Transverse colon (tissue), 4 donors: ENCODE measurements around the gene ATCAY. TPM values are rescaled to one million over a fixed set of nuclear protein-coding genes. Genes with fewer than 3 reads are reported as not detected.

ENCODE experiments used
- DNase-seq: peaks from one replicate; pipeline ENCODE4 v3.0.0-alpha.2; 2019
- H3K27ac ChIP-seq, 4 donors: fragments of 200-600 bp; sonication (generic); 2 replicates each; pipeline ENCODE4 v1.5.1; 2016 to 2018; ENCODE audit warnings: inconsistent platforms in 4 of 4
- H3K27me3 ChIP-seq: fragments of 200-600 bp; sonication (generic); 2 replicates; pipeline ENCODE4 v1.5.1; 2017; ENCODE audit warnings: inconsistent platforms
- H3K36me3 ChIP-seq, 4 donors: fragments of 200-600 bp; sonication (generic); 2 replicates each; pipeline ENCODE4 v1.5.1; 2017 to 2019; ENCODE audit warnings: inconsistent platforms in 4 of 4
- H3K4me1 ChIP-seq, 4 donors: fragments of 200-600 bp; sonication (generic); 2 replicates each; pipeline ENCODE4 v1.5.1; 2017 to 2020; ENCODE audit warnings: inconsistent platforms in 4 of 4
- H3K4me3 ChIP-seq, 4 donors: fragments of 200-600 bp; sonication (generic); 1 replicate in 1 of 4; 2 replicates in 3 of 4; pipeline versions ENCODE4 v1.5.1 to v1.6.1; 2017 to 2019; ENCODE audit warnings: inconsistent platforms in 4 of 4
- H3K9me3 ChIP-seq, 2 donors: fragments of 200-600 bp; sonication (generic); 2 replicates each; pipeline ENCODE4 v1.5.1; 2017 to 2019; ENCODE audit warnings: inconsistent platforms in 2 of 2
- CTCF ChIP-seq, 5 experiments: fragments of 200-600 bp in 3 of 5; fragments of 450-650 bp in 2 of 5; sonication (generic) in 3 of 5; IDR thresholded peaks; 1 replicate in 2 of 5; 2 replicates in 3 of 5; pipeline ENCODE4 v1.5.1; 2016 to 2017; ENCODE audit warnings: antibody characterized with exemption in 5 of 5, inconsistent platforms in 3 of 5, mild to moderate bottlenecking in 2 of 5, moderate library complexity in 1 of 5
- EP300 ChIP-seq: sonication (generic); formaldehyde crosslinking; IDR thresholded peaks from one replicate; pipeline ENCODE4 v1.6.1; 2017; ENCODE audit warnings: antibody characterized with exemption, low read depth
- POLR2A ChIP-seq: fragments of 450-650 bp; IDR thresholded peaks from one replicate; pipeline ENCODE4 v1.6.1; 2016; ENCODE audit warnings: antibody characterized with exemption, mild to moderate bottlenecking, moderate library complexity
- POLR2AphosphoS5 ChIP-seq, 3 donors: sonication (generic); formaldehyde crosslinking; IDR thresholded peaks; one replicate each; pipeline ENCODE4 v1.6.1; 2016; ENCODE audit warnings: antibody characterized with exemption in 3 of 3
- WGBS, 2 donors: methylation state at CpG; one replicate each; pipeline ENCODE4 v1.1.5; 2018; ENCODE audit warnings: low coverage in 1 of 2; 5-methylcytosine and 5-hydroxymethylcytosine counted together
- in situ Hi-C, 4 donors: fragments of 200-750 bp; cut with MboI; loops; one replicate each; pipeline versions ENCODE4 v1.15.0 to v1.15.1; 2017; ENCODE audit warnings: low sequenced_read_pairs in 3 of 4, low pct_ligation_motif_present in 1 of 4, low pct_unique_long_range_greater_than_20kb in 1 of 4
- intact Hi-C: fragments of 100-400 bp; cut with DNase I; formaldehyde crosslinking; loops from one replicate; pipeline ENCODE4 v1.15.1; 2023; ENCODE audit warnings: low total_unique reads
- total RNA-seq, 4 donors: library from RNA; depleted of rRNA; stranded (reverse); fragments of >200 nt; gene quantifications; one replicate each; pipeline ENCODE4 v1.1.0, GENCODE V29; 2016

Gene ATCAY
- total RNA-seq, 4 donors from 2014 or later = 0.32 to 0.60 (median 0.55) TPM; not detected in 1

- H3K4me3 ChIP-seq = no peak overlapping the region
- H3K27ac ChIP-seq = no peak overlapping the region
- H3K9me3 ChIP-seq = no peaks in the 10 kb centered on the region
- in situ Hi-C loops (loop anchor here in 1 of 4 donors (25.0 kb wide), 1 partner anchor 374 kb away; no protein-coding TSS in a partner anchor), intact Hi-C loops (no loop called here)
- H3K27me3 ChIP-seq = no peaks in the 10 kb centered on the region
- no peaks in the 10 kb centered on the region for H3K4me1 ChIP-seq
- TF ChIP-seq CTCF (IDR thresholded peaks at IDR 0.05) = no peak
- no peak for TF ChIP-seq POLR2AphosphoS5 (IDR thresholded peaks at IDR 0.05)
- TF ChIP-seq EP300 = no peak
- no peak for TF ChIP-seq POLR2A
- no peaks in the 10 kb centered on the region for H3K36me3 ChIP-seq
- WGBS, 2 donors = 88 to 97% methylated on average over 10 to 19 of the region's 19 CpGs
- no peak for DNase-seq
Observed at GRCh38 chr19:3837922-3838321, 42.6 kb upstream of the ATCAY start.

- 80 to 84% methylated on average over 1 to 13 of the region's 13 CpGs for WGBS, 2 donors
- TF ChIP-seq EP300 = no peak
- no peak for TF ChIP-seq POLR2A
- TF ChIP-seq POLR2AphosphoS5 (IDR thresholded peaks at IDR 0.05) = no peak
- no peak for TF ChIP-seq CTCF (IDR thresholded peaks at IDR 0.05)
- intact Hi-C loops = no loop called here
- Histone ChIP-seq H3K9me3 (no peaks in the 10 kb centered on the region), H3K4me3 (no peak overlapping the region), H3K27me3 (no peaks in the 10 kb centered on the region), H3K4me1 (no peaks in the 10 kb centered on the region), H3K36me3 (no peaks in the 10 kb centered on the region), H3K27ac (no peak overlapping the region)
- no peak for DNase-seq
- in situ Hi-C loops = loop anchor here in 1 of 4 donors (25.0 kb wide), 1 partner anchor 374 kb away; no protein-coding TSS in a partner anchor
Observed at GRCh38 chr19:3838661-3839060, 41.8 kb upstream of the ATCAY start.

- no peak for DNase-seq
- intact Hi-C loops = no loop called here
- TF ChIP-seq CTCF (IDR thresholded peaks at IDR 0.05) (no peak), POLR2A (no peak), POLR2AphosphoS5 (IDR thresholded peaks at IDR 0.05) (no peak), EP300 (no peak)
- Histone ChIP-seq H3K36me3 (no peaks in the 10 kb centered on the region), H3K27me3 (no peaks in the 10 kb centered on the region), H3K4me1 (no peaks in the 10 kb centered on the region), H3K9me3 (no peaks in the 10 kb centered on the region), H3K27ac (no peak overlapping the region), H3K4me3 (no peak overlapping the region)
- 38 to 59% methylated on average over 4 to 13 of the region's 13 CpGs for WGBS, 2 donors
- in situ Hi-C loops = loop anchor here in 1 of 4 donors (25.0 kb wide), 1 partner anchor 372 kb away; no protein-coding TSS in a partner anchor
Observed at GRCh38 chr19:3839941-3840340, 40.5 kb upstream of the ATCAY start.

- WGBS, 2 donors = 86% methylated on average over 10 of the region's 10 CpGs; no CpG with 5 or more reads in 1 of the 2 donors
- Histone ChIP-seq H3K36me3 (no peaks in the 10 kb centered on the region), H3K4me3 (no peak overlapping the region), H3K4me1 (no peaks in the 10 kb centered on the region), H3K27ac (no peak overlapping the region), H3K9me3 (no peaks in the 10 kb centered on the region), H3K27me3 (no peaks in the 10 kb centered on the region)
- in situ Hi-C loops = loop anchor here in 1 of 4 donors (25.0 kb wide), 1 partner anchor 371 kb away; no protein-coding TSS in a partner anchor
- no peak for TF ChIP-seq EP300
- TF ChIP-seq POLR2A = no peak
- TF ChIP-seq POLR2AphosphoS5 (IDR thresholded peaks at IDR 0.05) = no peak
- TF ChIP-seq CTCF (IDR thresholded peaks at IDR 0.05) = no peak
- intact Hi-C loops = no loop called here
- no peak for DNase-seq
Observed at GRCh38 chr19:3840804-3841203, 39.7 kb upstream of the ATCAY start.
